HFFc6 (cell line): ENCODE data around the gene ROCK2. TPM values are rescaled to one million over a fixed set of nuclear protein-coding genes. Genes with fewer than 3 reads are reported as not detected.

ENCODE experiments used
- DNase-seq: peaks from one replicate; pipeline ENCODE4 v3.0.0-alpha.2; 2018
- H3K27ac Mint-ChIP-seq: 2 replicates; pipeline ENCODE4 v1.8.0; 2020; ENCODE audit warnings: mild to moderate bottlenecking, mixed read lengths
- H3K27me3 Mint-ChIP-seq: 2 replicates; pipeline ENCODE4 v1.8.0; 2021; ENCODE audit warnings: mild to moderate bottlenecking, moderate library complexity, mixed read lengths; ENCODE audit not compliant: insufficient read depth
- H3K36me3 Mint-ChIP-seq: 2 replicates; pipeline ENCODE4 v1.8.0; 2021; ENCODE audit warnings: low read depth, mixed read lengths
- H3K4me1 Mint-ChIP-seq: 2 replicates; pipeline ENCODE4 v1.8.0; 2020; ENCODE audit warnings: low read depth, mixed read lengths
- H3K4me3 Mint-ChIP-seq: 2 replicates; pipeline ENCODE4 v1.8.0; 2020; ENCODE audit warnings: mild to moderate bottlenecking, moderate library complexity, mixed read lengths
- H3K9me3 Mint-ChIP-seq: 2 replicates; pipeline ENCODE4 v1.8.0; 2020; ENCODE audit warnings: mild to moderate bottlenecking, mixed read lengths
- total RNA-seq, 6 experiments: library from RNA; stranded (reverse); fragmentation: NEBNext Ultra II Directional; extraction: Animal tissue kit (Norgen Biotek cat#: 25700); gene quantifications; 2 replicates in 1 of 6; 3 replicates in 5 of 6; pipeline ENCODE4 v1.2.3, GENCODE V29; 2021
- TF ChIP-seq, protein P1 (sequence below): fragments of 200-600 bp; sonication (generic); IDR thresholded peaks from 2 replicates; pipeline ENCODE4 v1.5.0; 2021; ENCODE audit warnings: antibody characterized with exemption, mild to moderate bottlenecking

Gene ROCK2
- total RNA-seq, 6 experiments from 2014 or later: 41.6 to 54.3 (median 51.7) TPM

- DNase-seq: no peak
- peaks cover 34% of the 10 kb centered on the region for H3K27me3 Mint-ChIP-seq
- H3K4me3 Mint-ChIP-seq: no peak overlapping the region
- H3K36me3 Mint-ChIP-seq: no peaks in the 10 kb centered on the region
- H3K4me1 Mint-ChIP-seq: peaks cover 7% of the 10 kb centered on the region
- TF ChIP-seq, protein P1, sequence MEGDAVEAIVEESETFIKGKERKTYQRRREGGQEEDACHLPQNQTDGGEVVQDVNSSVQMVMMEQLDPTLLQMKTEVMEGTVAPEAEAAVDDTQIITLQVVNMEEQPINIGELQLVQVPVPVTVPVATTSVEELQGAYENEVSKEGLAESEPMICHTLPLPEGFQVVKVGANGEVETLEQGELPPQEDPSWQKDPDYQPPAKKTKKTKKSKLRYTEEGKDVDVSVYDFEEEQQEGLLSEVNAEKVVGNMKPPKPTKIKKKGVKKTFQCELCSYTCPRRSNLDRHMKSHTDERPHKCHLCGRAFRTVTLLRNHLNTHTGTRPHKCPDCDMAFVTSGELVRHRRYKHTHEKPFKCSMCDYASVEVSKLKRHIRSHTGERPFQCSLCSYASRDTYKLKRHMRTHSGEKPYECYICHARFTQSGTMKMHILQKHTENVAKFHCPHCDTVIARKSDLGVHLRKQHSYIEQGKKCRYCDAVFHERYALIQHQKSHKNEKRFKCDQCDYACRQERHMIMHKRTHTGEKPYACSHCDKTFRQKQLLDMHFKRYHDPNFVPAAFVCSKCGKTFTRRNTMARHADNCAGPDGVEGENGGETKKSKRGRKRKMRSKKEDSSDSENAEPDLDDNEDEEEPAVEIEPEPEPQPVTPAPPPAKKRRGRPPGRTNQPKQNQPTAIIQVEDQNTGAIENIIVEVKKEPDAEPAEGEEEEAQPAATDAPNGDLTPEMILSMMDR: no peak
- no peak overlapping the region for H3K27ac Mint-ChIP-seq
- no peaks in the 10 kb centered on the region for H3K9me3 Mint-ChIP-seq
Observed at GRCh38 chr2:11141319-11141718, 203.1 kb downstream of the ROCK2 start.

- peaks cover 30% of the 10 kb centered on the region for H3K27me3 Mint-ChIP-seq
- peaks cover 7% of the 10 kb centered on the region for H3K4me1 Mint-ChIP-seq
- TF ChIP-seq, protein P1: no peak
- H3K36me3 Mint-ChIP-seq: no peaks in the 10 kb centered on the region
- H3K9me3 Mint-ChIP-seq: no peaks in the 10 kb centered on the region
- DNase-seq: peak; percentile 41
- H3K27ac Mint-ChIP-seq: no peak overlapping the region
- no peak overlapping the region for H3K4me3 Mint-ChIP-seq
Observed at GRCh38 chr2:11140492-11140891, 203.9 kb downstream of the ROCK2 start.

- TF ChIP-seq, protein P1: no peak
Observed at GRCh38 chr2:11134349-11134748, 210.1 kb downstream of the ROCK2 start.

DNA sequence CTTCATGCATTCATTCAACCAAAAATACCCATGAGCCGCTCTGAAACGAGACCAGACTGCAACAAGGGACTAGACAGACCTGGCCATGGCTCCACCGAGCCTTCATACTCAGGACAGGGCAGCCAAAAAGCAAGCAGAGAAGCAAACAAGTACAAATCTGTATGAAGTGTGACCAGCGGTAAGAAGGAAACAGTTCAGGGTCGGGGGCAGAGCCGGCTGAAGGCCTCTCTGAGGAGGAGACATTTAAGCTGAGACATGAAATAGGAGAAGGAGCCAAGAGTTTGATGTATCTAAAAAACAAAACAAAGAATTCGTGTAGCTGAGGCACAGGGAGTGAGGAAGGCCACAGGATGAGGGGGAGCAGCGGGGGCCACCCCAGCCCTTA is 210.5 kb downstream of the ROCK2 start:
- no peak overlapping the region for H3K27ac Mint-ChIP-seq
- H3K27me3 Mint-ChIP-seq: peaks cover 8% of the 10 kb centered on the region
- H3K36me3 Mint-ChIP-seq: no peaks in the 10 kb centered on the region
- no peaks in the 10 kb centered on the region for H3K9me3 Mint-ChIP-seq
- no peak for DNase-seq
- H3K4me3 Mint-ChIP-seq: no peak overlapping the region; the same call in 1 of the 2 replicates
- H3K4me1 Mint-ChIP-seq: peaks cover 11% of the 10 kb centered on the region
- TF ChIP-seq, protein P1: no peak

More at GRCh38 chr2:11134349-11134748, 210.1 kb downstream of the ROCK2 start:
- DNase-seq: no peak
- no peaks in the 10 kb centered on the region for H3K9me3 Mint-ChIP-seq
- H3K36me3 Mint-ChIP-seq: no peaks in the 10 kb centered on the region
- H3K27ac Mint-ChIP-seq: no peak overlapping the region
- H3K27me3 Mint-ChIP-seq: peaks cover 8% of the 10 kb centered on the region
- H3K4me3 Mint-ChIP-seq: no peak overlapping the region
- peaks cover 10% of the 10 kb centered on the region for H3K4me1 Mint-ChIP-seq

DNA sequence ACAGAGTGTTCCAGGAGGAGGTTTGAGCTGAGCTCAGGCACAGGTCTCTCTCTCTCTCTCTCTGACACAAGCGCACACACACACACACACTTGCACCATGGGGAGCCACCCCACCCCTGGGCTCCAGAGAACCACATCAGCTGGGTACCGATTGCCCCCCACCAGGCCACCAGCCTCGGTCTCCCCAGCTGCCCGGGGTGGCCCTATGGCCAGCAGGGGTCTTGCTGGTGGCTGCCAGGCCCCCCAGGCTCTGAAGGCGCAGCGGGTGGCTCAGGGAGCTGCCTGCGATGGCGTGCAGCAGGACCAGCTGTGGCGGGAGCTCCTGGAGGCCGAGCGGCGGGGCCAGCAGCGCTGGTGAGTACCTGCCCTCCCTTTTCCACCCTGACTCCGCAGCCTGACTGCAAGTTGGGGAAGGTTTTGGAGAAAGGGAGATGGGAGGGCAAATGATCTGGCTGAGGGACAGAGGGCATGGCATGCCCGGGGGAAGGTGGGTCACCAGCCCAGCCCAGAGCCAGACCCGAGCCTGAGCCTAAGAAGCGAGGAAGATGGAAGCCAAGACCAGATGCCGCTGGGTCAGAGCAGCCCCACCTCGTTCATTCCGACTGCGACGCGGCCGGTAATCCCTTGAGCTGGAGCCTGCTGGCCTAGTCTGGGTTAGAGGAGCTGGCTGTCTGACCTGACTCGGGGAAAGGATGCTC is 211.0 kb downstream of the ROCK2 start:
- DNase-seq: no peak
- Mint-ChIP-seq H3K36me3 (no peaks in the 10 kb centered on the region), H3K9me3 (no peaks in the 10 kb centered on the region), H3K4me1 (peaks cover 17% of the 10 kb centered on the region), H3K27me3 (peaks cover 8% of the 10 kb centered on the region), H3K27ac (peak overlapping the region; percentile 90), H3K4me3 (peak overlapping the region; percentile 92)
- TF ChIP-seq, protein P1: no peak
